GM19099 (cell line): Measurements from ENCODE around the gene FGD6.

Source experiments
- POLR2A ChIP-seq: IDR thresholded peaks from 3 replicates; pipeline ENCODE4 v1.6.1; 2011; ENCODE audit warnings: low read depth; ENCODE audit not compliant: insufficient read length; ENCODE audit errors: extremely low read depth

Gene FGD6

GRCh38 chr12:95173392-95174251 is 43.6 kb downstream of the FGD6 start:
- no peak for TF ChIP-seq POLR2A

- TF ChIP-seq POLR2A, result no peak
Measured at GRCh38 chr12:95169368-95169767, 47.9 kb downstream of the FGD6 start.

GRCh38 chr12:95168746-95169145 is 48.5 kb downstream of the FGD6 start:
- no peak for TF ChIP-seq POLR2A

GRCh38 chr12:95164656-95165055 is 52.6 kb downstream of the FGD6 start:
- no peak for TF ChIP-seq POLR2A

GRCh38 chr12:95158919-95159318 is 58.3 kb downstream of the FGD6 start:
- TF ChIP-seq POLR2A, result no peak

GRCh38 chr12:95151821-95152220 is 65.4 kb downstream of the FGD6 start:
- no peak for TF ChIP-seq POLR2A

- no peak for TF ChIP-seq POLR2A
Measured at GRCh38 chr12:95151406-95151805, 65.9 kb downstream of the FGD6 start.

GRCh38 chr12:95150501-95150900 is 66.8 kb downstream of the FGD6 start:
- TF ChIP-seq POLR2A, result no peak

- no peak for TF ChIP-seq POLR2A
Measured at GRCh38 chr12:95147866-95148265, 69.4 kb downstream of the FGD6 start.

GRCh38 chr12:95146769-95147168 is 70.5 kb downstream of the FGD6 start:
- TF ChIP-seq POLR2A, result no peak

GRCh38 chr12:95143621-95144205 is 73.6 kb downstream of the FGD6 start:
- no peak for TF ChIP-seq POLR2A

GRCh38 chr12:95142431-95143151 is 74.7 kb downstream of the FGD6 start:
- TF ChIP-seq POLR2A, result no peak

GRCh38 chr12:95141310-95141709 is 76.0 kb downstream of the FGD6 start:
- TF ChIP-seq POLR2A, result no peak

GRCh38 chr12:95136598-95136997 is 80.7 kb downstream of the FGD6 start:
- TF ChIP-seq POLR2A, result no peak

GRCh38 chr12:95134085-95134484 is 83.2 kb downstream of the FGD6 start:
- no peak for TF ChIP-seq POLR2A
